K562 (cell line): Measurements from ENCODE around the gene TRAPPC12.

Experiments
- ARNT ChIP-seq, 2 experiments: fragments of 450-650 bp; IDR thresholded peaks; 2 replicates each; pipeline ENCODE4 v1.6.1; 2016; ENCODE audit warnings: mild to moderate bottlenecking in 1 of 2
- CHCHD3 ChIP-seq: fragments of 250-450 bp; sonication (Bioruptor Pico); IDR thresholded peaks from 2 replicates; pipeline ENCODE4 v2.1.2; 2022; ENCODE audit warnings: mild to moderate bottlenecking
- EP300 ChIP-seq: IDR thresholded peaks from 2 replicates; pipeline ENCODE4 v1.6.1; 2012; ENCODE audit warnings: low read length, improper control_type of control experiment
- ZBTB1 ChIP-seq: sonication (generic); formaldehyde crosslinking; IDR thresholded peaks from 2 replicates; pipeline ENCODE4 v1.8.1; 2023; ENCODE audit warnings: missing genetic modification reagents, low read depth, mild to moderate bottlenecking, borderline replicate concordance

GRCh38 chr2:3470166-3470651 is 90.7 kb downstream of the TRAPPC12 start:
- TF ChIP-seq EP300 (no peak), ARNT (IDR thresholded peaks at IDR 0.05) (no peak), CHCHD3 (CRISPR knock-in tag) (no peak), ZBTB1 (CRISPR knock-in tag) (no peak)
